Nephron progenitor cell (in vitro differentiated cells): ENCODE results near the gene CHEK2.

Experiments
- DNase-seq: peaks from one replicate; pipeline ENCODE4 v3.0.0; 2021
- H3K27ac Mint-ChIP-seq: 2 replicates; pipeline ENCODE4 v1.8.0; 2021; ENCODE audit warnings: mild to moderate bottlenecking, moderate library complexity, mixed read lengths
- H3K27me3 Mint-ChIP-seq: 2 replicates; pipeline ENCODE4 v1.8.0; 2021; ENCODE audit warnings: mild to moderate bottlenecking, low read depth, mixed read lengths; ENCODE audit not compliant: poor library complexity
- H3K36me3 Mint-ChIP-seq: 2 replicates; pipeline ENCODE4 v1.8.0; 2021; ENCODE audit warnings: low read depth, mixed read lengths
- H3K4me1 Mint-ChIP-seq: 2 replicates; pipeline ENCODE4 v1.8.0; 2021; ENCODE audit warnings: mixed read lengths
- H3K4me3 Mint-ChIP-seq: 2 replicates; pipeline ENCODE4 v1.8.0; 2021; ENCODE audit warnings: mild to moderate bottlenecking, moderate library complexity, mixed read lengths
- H3K9me3 Mint-ChIP-seq: 2 replicates; pipeline ENCODE4 v1.8.0; 2021; ENCODE audit warnings: mild to moderate bottlenecking, moderate library complexity, mixed read lengths
- CTCF ChIP-seq: fragments of 200-600 bp; sonication (generic); IDR thresholded peaks from 2 replicates; pipeline ENCODE4 v1.5.0; 2021; ENCODE audit warnings: antibody characterized with exemption

CHEK2 gene

GRCh38 chr22:28779833-28780232, 38.2 kb upstream of the CHEK2 start:
- Mint-ChIP-seq H3K9me3 (no peaks in the 10 kb centered on the region), H3K4me3 (no peak overlapping the region), H3K27me3 (peaks cover 3% of the 10 kb centered on the region), H3K27ac (no peak overlapping the region), H3K36me3 (peaks cover 76% of the 10 kb centered on the region), H3K4me1 (peaks cover 12% of the 10 kb centered on the region)
- DNase-seq, result no peak
- TF ChIP-seq CTCF, result no peak

GRCh38 chr22:28774378-28774777, 32.8 kb upstream of the CHEK2 start:
- Mint-ChIP-seq H3K9me3 (peaks cover 13% of the 10 kb centered on the region), H3K27ac (no peak overlapping the region), H3K36me3 (peaks cover 47% of the 10 kb centered on the region), H3K27me3 (peaks cover 6% of the 10 kb centered on the region), H3K4me3 (peak overlapping the region; percentile 77), H3K4me1 (peaks cover 14% of the 10 kb centered on the region)
- no peak for TF ChIP-seq CTCF
- no peak for DNase-seq

GRCh38 chr22:28773461-28773867, 31.8 kb upstream of the CHEK2 start:
- DNase-seq, result no peak
- peak overlapping the region; percentile 92 for H3K4me3 Mint-ChIP-seq
- H3K36me3 Mint-ChIP-seq, result peaks cover 47% of the 10 kb centered on the region
- H3K9me3 Mint-ChIP-seq, result peaks cover 17% of the 10 kb centered on the region
- no peak for TF ChIP-seq CTCF
- peaks cover 6% of the 10 kb centered on the region for H3K27me3 Mint-ChIP-seq
- H3K27ac Mint-ChIP-seq, result peak overlapping the region; percentile 84
- H3K4me1 Mint-ChIP-seq, result peaks cover 14% of the 10 kb centered on the region

GRCh38 chr22:28772633-28773460, 31.2 kb upstream of the CHEK2 start, which contains the start of gene CCDC117:
Gene CCDC117 (plus strand): TSS chr22:28772695. CDS start chr22:28772850, 155 bp downstream.
- Mint-ChIP-seq H3K27ac (peak within 1 kb of the TSS; percentile 98), H3K9me3 (peaks cover 17% of the 10 kb centered on the region), H3K4me3 (peak within 1 kb of the TSS; percentile 92), H3K4me1 (peaks cover 14% of the 10 kb centered on the region), H3K36me3 (peaks cover 43% of the 10 kb centered on the region), H3K27me3 (peaks cover 6% of the 10 kb centered on the region)
- DNase-seq, result peak; percentile 89
- TF ChIP-seq CTCF, result no peak

- Mint-ChIP-seq H3K27ac (no peak overlapping the region), H3K36me3 (peaks cover 29% of the 10 kb centered on the region), H3K4me3 (peak overlapping the region; percentile 18), H3K27me3 (peaks cover 3% of the 10 kb centered on the region), H3K9me3 (peaks cover 17% of the 10 kb centered on the region), H3K4me1 (peaks cover 14% of the 10 kb centered on the region)
- DNase-seq, result no peak
- TF ChIP-seq CTCF, result no peak
Observed at GRCh38 chr22:28771195-28771791, 29.7 kb upstream of the CHEK2 start.
